Renal cortex interstitium (tissue), 15 donors: Measurements from ENCODE around the gene CLDN17. TPM values are rescaled to one million over a fixed set of nuclear protein-coding genes. Genes with fewer than 3 reads are reported as not detected.
A peak's percentile ranks its signal among the peaks of the same experiment; 100 is the strongest.

Experiments
- DNase-seq, 11 donors: peaks; one replicate each; pipeline ENCODE4 v3.0.0-alpha.2; 2013; ENCODE audit warnings: low read depth in 9 of 11, low spot score in 4 of 11; ENCODE audit errors: extremely low read depth in 1 of 11
- long read RNA-seq, 16 experiments: transcript quantifications; one replicate each; lab custom pipeline, GENCODE V29; 2026
- polyA plus RNA-seq, 3 donors: library from polyadenylated mRNA; unstranded; fragments of 120-200 nt; gene quantifications; one replicate each; pipeline ENCODE4 v1.2.1, GENCODE V29; 2013; ENCODE audit not compliant: insufficient read length in 3 of 3

The CLDN17 gene, protein sequence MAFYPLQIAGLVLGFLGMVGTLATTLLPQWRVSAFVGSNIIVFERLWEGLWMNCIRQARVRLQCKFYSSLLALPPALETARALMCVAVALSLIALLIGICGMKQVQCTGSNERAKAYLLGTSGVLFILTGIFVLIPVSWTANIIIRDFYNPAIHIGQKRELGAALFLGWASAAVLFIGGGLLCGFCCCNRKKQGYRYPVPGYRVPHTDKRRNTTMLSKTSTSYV
- polyA plus RNA-seq, result not detected
- long read RNA-seq, donor 1, result 0 reads
- long read RNA-seq, donor 2, result 0 reads
- long read RNA-seq, donor 3, result 0 reads
- long read RNA-seq, donor 4, result 0 reads
- long read RNA-seq, donor 5, result 0 reads
- long read RNA-seq, donor 6, result 0 reads
- long read RNA-seq, donor 7, result 0 reads
- long read RNA-seq, donor 8, result 0 reads
- long read RNA-seq, donor 9, result 0 reads
- long read RNA-seq, donor 10, result 0 reads
- long read RNA-seq, donor 11, result 0 reads
- long read RNA-seq, donor 12, result 0 reads
- long read RNA-seq, donor 13, result 0 reads
- long read RNA-seq, donor 14, result 0 reads
- long read RNA-seq, donor 15, result 0 reads
- long read RNA-seq, donor 16, result 0 reads

GRCh38 chr21:30166705-30167104 is at the start of gene CLDN17:
Gene CLDN17 (minus strand): TSS chr21:30166805. CDS start chr21:30166617, 188 bp downstream.
- no peak for DNase-seq

DNA sequence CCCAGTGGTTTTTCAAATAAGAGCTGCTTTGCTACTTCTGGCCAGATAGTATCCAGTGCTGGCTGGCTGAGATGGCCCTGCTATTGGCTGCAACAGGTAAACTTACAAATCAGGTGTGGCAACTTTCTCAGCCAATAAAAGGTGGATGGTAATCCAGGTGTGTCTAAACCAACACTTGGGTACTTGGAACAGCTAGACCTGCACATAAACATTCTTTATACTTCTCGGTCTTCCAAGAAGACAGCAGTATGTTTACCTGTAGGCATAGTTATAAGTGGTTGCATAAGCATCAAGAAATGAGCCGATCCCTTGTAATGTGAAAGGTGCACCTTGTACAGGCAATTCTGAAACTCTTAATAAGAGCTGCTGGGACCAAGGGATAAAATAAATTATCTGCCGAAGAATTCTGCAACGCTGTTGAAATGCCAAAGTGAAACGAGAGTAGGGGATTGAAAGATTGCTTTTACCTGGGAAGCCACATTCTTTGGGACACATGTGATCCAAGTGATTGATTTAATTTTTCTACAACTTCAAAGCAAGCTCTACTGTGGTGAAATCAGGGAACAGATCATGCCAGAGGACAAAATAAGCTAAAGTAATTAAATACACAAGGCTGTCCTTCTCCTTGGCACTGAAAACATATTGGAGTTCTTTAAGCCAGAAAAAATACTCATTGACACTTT is 49.6 kb upstream of the CLDN17 start, which contains the start of gene CLDN8:
TSS of gene CLDN8 (minus strand) at position 57 of the 683 bp plus-strand sequence. CDS start 172 bp downstream, outside the sequence.
- peak in 4 of 11 donors; percentile 23 to 54 (median 33) for DNase-seq

DNA sequence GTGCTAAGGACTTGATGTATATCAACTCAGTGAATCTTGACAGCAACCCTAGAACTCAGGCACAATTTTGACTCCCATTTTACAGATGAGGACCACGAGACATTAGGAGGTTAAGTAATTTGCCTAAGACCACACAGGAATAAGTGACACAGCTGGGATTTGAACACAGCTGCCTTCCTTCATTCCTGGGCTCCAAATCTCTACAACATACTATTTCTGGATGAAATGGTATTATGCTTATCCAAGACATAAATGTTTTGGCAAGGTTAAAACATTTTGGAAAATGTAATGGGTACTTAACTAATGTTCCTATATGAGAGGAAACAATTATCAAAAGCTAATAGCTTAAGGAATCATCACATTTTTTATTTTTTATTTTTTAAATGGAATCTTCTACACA is 44.5 kb upstream of the CLDN17 start:
- no peak for DNase-seq

- DNase-seq, result no peak
Measured at GRCh38 chr21:30209601-30210000, 43.0 kb upstream of the CLDN17 start.

DNA sequence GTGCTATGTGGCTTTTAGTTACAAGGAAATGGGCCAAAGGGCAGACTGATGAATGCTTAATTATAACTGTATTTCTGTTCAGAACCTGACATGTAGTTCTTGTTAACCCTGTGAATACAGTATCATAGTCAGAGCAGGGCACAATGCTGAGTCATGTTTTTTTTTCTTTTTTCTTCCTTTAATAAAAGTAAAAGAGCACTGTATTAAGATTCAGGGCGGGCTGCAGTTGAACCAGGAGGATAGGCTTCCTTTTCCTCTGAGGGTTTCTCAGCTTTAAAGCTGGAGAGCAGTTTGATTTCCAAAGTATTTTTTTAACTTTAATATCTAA is 40.6 kb upstream of the CLDN17 start:
- no peak for DNase-seq

DNA sequence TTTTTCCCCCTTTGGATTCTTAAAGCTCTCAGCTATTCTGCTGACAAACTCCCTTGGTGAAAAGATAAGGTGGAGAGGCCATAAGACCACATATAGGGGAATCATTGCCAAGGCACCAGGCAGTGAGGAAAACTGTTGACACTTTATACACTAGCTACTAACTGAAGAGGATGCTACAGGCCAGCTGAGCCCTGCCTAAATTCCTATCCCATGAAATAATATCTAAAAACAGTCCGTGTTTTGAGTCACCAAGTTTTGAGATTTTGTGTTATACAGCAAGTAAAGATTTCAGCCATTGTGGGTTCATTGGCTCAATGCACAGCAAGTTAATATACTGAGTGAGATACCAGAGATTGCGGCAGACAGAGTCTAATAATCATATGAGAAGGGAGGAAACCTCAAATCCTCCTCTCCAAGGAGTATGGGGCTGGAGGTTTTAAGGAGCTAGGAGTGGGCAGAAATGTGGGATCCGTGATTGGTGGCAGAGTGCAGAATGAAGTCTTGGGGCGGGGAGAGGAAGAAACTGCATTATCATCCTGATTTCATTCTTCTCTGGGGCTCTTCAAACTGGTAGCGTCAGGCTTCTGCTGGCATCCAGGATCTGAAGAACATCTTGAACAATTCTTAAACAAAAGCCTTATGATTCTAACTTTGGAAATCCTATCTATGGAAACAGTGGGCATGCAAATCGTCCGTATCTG is 40.1 kb upstream of the CLDN17 start:
- DNase-seq, result no peak

DNA sequence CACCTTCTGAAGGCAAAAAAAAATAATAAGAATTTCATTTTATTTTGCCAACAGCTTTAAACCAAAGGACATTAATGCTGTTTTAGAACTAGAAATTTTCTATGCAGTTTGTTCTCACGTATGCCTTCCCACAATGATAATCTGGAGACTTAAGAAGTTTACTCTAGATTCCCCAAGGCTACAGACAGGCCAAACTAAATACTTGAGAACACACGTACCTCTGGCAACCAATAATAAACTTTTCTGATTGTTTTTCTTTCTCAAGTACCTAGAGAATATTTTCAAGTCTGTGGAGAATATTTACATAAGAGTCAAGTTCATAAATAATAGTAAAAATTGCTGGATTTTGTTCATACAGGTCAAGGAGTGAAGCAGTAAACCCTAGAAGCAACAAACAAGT is 33.4 kb upstream of the CLDN17 start:
- DNase-seq, result no peak

- peak in 7 of 11 donors; percentile 15 to 54 (median 25) for DNase-seq
Measured at GRCh38 chr21:30194701-30195299, 28.2 kb upstream of the CLDN17 start.

DNA sequence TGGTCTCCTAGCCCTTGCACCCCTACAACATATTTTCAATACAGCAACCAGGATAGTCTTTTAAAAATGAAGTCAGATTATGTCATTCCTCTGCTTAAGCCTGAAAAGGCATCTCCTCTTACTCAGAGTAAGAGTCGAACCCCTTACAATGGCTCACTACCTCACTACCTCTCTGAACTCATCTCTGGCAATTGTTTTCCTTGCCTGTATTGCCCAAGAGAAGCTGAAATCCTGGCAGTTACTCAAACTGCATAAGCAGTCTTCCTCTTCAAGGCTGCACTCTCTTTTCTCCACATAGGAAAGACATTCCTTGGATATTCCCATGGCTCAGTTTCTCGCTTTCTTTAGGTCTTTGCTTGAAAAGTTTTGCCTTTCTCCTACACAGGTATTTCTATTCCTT is 26.6 kb upstream of the CLDN17 start:
- no peak for DNase-seq

- no peak for DNase-seq
Measured at GRCh38 chr21:30190554-30190953, 23.9 kb upstream of the CLDN17 start.

DNA sequence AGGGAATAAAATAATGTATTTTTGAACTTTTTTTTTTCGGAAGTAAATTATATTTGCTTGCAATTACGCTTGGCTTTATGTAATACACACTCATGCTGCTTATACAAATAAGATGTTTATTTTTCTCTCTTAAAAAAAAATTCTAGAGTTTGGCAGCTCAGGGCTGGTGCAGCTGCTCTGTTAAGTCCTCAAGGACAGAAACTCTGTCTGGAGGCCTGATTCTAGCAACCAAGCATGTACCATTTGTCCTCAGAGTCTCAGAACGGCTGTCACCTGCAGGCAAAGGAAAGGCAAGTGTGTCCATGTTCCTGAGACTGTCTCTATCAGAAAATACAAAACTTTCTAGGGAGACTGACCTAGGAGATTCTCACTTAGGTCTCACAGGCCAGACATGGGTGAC is 23.2 kb upstream of the CLDN17 start:
- no peak for DNase-seq

DNA sequence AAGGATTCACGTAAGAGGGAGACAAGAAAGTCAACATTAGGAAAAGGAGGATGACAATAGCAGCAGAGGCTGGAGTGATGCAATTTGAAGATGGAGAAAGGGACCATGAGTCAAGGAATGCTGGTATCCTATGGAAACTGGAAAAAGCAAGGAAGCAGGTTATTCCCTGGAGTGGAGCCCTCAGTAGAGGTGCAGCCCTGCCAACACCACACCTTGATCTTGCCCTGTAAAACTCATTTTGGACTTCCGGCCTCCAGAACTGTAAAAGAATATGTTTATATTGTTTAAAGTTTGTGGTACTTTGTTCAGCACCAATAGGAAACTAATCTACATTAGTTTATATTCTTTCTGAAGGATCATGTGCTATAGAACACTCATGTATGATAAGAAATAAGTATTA is 19.6 kb upstream of the CLDN17 start:
- DNase-seq, result no peak

DNA sequence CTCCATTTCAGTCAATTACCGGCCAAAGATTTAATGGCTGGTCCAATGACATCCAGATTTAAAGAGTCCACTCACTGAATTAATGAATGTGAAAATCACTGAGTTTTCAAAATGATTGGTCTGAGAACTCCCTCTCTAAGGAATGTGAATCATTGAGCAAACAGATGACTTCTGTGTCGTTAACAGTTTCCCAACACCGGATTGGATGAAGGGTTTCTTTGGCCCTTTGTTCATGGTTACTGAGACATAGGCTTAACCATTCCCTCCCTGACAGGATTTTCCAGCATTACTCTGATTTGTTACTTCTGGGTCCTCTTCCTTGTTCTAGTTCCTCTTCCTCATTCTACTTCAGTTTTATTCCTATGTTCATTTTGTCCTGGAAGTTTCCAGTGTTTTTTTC is 1.5 kb upstream of the CLDN17 start:
- DNase-seq, result no peak

GRCh38 chr21:30166171-30166570 is 434 bp downstream of the CLDN17 start:
- no peak for DNase-seq

DNA sequence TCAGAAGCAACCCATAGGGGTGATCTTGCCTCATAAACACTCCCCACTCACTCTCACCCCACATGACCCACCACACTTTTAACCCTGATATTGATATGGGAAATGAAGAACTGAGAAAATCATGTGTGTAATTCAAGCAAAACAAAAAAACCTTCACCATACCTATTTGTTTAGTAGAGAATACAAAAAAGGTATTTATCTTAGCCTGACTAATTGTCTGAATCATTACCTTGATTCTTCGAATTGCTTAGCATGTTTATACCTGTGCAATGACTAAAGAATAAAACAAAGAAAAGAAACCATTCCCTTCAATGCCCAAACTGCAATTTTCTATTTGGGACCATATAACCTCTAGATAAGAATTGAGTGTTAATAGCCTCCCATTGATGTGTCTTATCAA is 1.8 kb downstream of the CLDN17 start:
- DNase-seq, result no peak

DNA sequence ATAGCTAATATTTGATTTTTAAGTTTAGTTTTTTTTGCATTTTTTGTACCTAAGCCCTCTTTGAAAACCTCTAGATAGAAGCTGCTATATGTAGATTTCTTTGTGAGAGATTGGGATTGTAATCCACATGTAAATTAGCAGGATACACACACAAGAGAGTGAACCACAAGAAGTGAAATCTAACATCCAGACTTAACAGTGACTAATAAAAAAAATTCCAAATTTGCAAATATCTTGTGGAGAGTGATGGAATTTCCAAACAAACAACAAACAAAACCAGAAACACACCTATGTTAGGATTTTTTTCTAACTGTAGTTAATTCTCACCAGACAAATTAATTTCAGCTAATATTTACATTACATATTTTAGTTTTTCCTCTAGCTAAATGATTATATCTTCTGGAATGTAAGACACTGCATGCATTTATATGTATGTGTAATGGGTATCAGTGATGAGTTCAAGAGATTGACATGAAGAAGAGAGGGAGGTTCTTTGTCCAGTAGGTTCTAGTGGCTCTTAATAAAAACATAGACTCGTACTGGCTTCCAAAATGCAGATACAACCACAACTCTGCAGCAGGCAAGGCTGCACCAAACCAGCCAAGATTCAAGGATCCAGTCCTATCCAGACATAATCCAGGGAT is 12.8 kb downstream of the CLDN17 start:
- DNase-seq, result no peak

DNA sequence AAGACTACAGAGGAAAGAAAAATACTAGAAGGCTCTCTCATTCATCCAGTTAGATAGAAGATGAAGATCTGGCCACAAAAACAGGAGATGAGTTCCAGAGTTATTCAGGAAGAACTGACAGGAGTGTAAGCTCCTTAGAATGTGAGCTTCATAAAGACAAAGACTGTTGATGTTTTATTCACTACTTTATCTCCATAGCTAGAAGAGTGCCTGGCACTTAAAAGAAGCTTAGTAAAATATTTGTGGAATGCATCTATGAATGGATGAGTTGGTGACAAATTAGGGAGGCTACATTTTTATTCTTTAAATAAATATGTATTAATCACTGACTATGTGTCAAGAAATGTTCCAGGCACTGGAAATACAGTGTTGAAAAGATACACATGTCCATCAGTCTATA is 13.8 kb downstream of the CLDN17 start:
- no peak for DNase-seq

DNA sequence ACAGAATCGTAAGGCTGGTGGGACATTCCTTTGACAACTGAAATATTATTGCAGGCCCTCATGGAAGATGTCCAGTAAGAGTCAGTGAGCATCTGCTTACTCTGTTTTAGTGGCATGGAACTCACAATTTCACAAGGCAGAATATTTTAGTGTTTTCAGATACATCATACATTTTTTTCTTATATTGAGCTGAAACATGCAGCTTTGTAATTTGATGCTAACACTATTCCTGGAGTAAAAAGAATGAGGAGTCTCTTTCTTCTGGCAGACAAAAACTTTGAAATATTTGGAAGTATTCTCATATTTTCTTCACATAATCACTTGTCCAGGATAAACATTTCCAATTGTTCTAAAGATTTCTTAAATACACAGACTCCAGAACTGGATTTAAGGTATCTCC is 17.7 kb downstream of the CLDN17 start:
- no peak for DNase-seq
